Esophagus muscularis mucosa (tissue), 4 donors: ENCODE data around the gene MB21D2. TPM values are rescaled to one million over a fixed set of nuclear protein-coding genes. Genes with fewer than 3 reads are reported as not detected.

ENCODE experiments used
- DNase-seq: peaks from one replicate; pipeline ENCODE4 v3.0.0-alpha.2; 2017; ENCODE audit errors: extremely low spot score
- H3K27ac ChIP-seq, 4 donors: fragments of 200-600 bp; sonication (generic); replicated peaks in 1 of 4; 1 replicate in 3 of 4; 2 replicates in 1 of 4; pipeline ENCODE4 v1.5.1; 2016 to 2019; ENCODE audit warnings: mild to moderate bottlenecking in 1 of 4
- H3K27me3 ChIP-seq, 4 donors: fragments of 200-600 bp; sonication (generic); one replicate each; pipeline versions ENCODE4 v1.5.1 to v1.6.0; 2016 to 2019
- H3K36me3 ChIP-seq, 4 donors: fragments of 200-600 bp; sonication (generic); one replicate each; pipeline ENCODE4 v1.5.1; 2016 to 2019
- H3K4me1 ChIP-seq, 4 donors: fragments of 200-600 bp; sonication (generic); one replicate each; pipeline ENCODE4 v1.5.1; 2016 to 2019
- H3K4me3 ChIP-seq, 4 donors: fragments of 200-600 bp; sonication (generic); 1 replicate in 2 of 4; 2 replicates in 2 of 4; pipeline ENCODE4 v1.5.1; 2016 to 2019; ENCODE audit warnings: mild to moderate bottlenecking in 4 of 4, moderate library complexity in 1 of 4
- H3K9me3 ChIP-seq, 4 donors: fragments of 200-600 bp; sonication (generic); 1 replicate in 3 of 4; 2 replicates in 1 of 4; pipeline ENCODE4 v1.5.1; 2016 to 2019
- CTCF ChIP-seq, 3 experiments: fragments of 200-600 bp in 2 of 3; fragments of 450-650 bp in 1 of 3; sonication (generic) in 2 of 3; IDR thresholded peaks; one replicate each; pipeline ENCODE4 v1.5.1; 2017 to 2019; ENCODE audit warnings: antibody characterized with exemption in 3 of 3, mild to moderate bottlenecking in 2 of 3, moderate library complexity in 1 of 3
- EP300 ChIP-seq: sonication (generic); formaldehyde crosslinking; IDR thresholded peaks from one replicate; pipeline ENCODE4 v1.6.1; 2017; ENCODE audit warnings: antibody characterized with exemption
- POLR2A ChIP-seq: fragments of 450-650 bp; IDR thresholded peaks from one replicate; pipeline ENCODE4 v1.6.1; 2017; ENCODE audit warnings: antibody characterized with exemption, moderate library complexity, mild to moderate bottlenecking, low read depth
- POLR2AphosphoS5 ChIP-seq, 2 donors: sonication (generic); formaldehyde crosslinking; IDR thresholded peaks; one replicate each; pipeline ENCODE4 v1.6.1; 2017; ENCODE audit warnings: antibody characterized with exemption in 2 of 2
- WGBS: methylation state at CpG from one replicate; pipeline ENCODE4 v1.1.5; 2018; 5-methylcytosine and 5-hydroxymethylcytosine counted together
- intact Hi-C: fragments of 100-400 bp; cut with DNase I; formaldehyde crosslinking; loops from one replicate; pipeline ENCODE4 v1.15.1; 2023
- total RNA-seq, 4 donors: library from RNA; depleted of rRNA; stranded (reverse); fragments of >200 nt; gene quantifications; one replicate each; pipeline versions ENCODE4 v1.1.0 to v1.2.1, GENCODE V29; 2016

Gene MB21D2
- total RNA-seq, 4 donors from 2014 or later = 5.4 to 11.5 (median 8.2) TPM

- WGBS = 91% methylated on average over 13 of the region's 13 CpGs
- Histone ChIP-seq H3K9me3 (no peaks in the 10 kb centered on the region), H3K4me3 (no peak overlapping the region), H3K27ac (no peak overlapping the region), H3K27me3 (no peaks in the 10 kb centered on the region), H3K36me3 (no peaks in the 10 kb centered on the region), H3K4me1 (peaks cover 29 to 56% (median 47%) of the 10 kb centered on the region in 4 donors)
- DNase-seq = no peak
- intact Hi-C loops = no loop called here
- TF ChIP-seq POLR2AphosphoS5 (IDR thresholded peaks at IDR 0.05) (no peak), EP300 (no peak), POLR2A (no peak), CTCF (IDR thresholded peaks at IDR 0.05) (no peak)
Observed at GRCh38 chr3:192890347-192891335, 27.0 kb downstream of the MB21D2 start.

GRCh38 chr3:192889679-192890078 is 28.0 kb downstream of the MB21D2 start:
- H3K27me3 ChIP-seq = no peaks in the 10 kb centered on the region
- H3K4me3 ChIP-seq = no peak overlapping the region
- no peak for DNase-seq
- WGBS = 32% methylated on average over 3 of the region's 3 CpGs
- H3K4me1 ChIP-seq = peaks cover 29 to 56% (median 47%) of the 10 kb centered on the region in 4 donors
- intact Hi-C loops = no loop called here
- TF ChIP-seq POLR2AphosphoS5 (IDR thresholded peaks at IDR 0.05) (no peak), CTCF (IDR thresholded peaks at IDR 0.05) (no peak)
- H3K27ac ChIP-seq = peak overlapping the region in 2 of 4 donors; percentile 45 to 49
- H3K36me3 ChIP-seq = no peaks in the 10 kb centered on the region
- H3K9me3 ChIP-seq = no peaks in the 10 kb centered on the region

GRCh38 chr3:192888190-192888589 is 29.5 kb downstream of the MB21D2 start:
- H3K27ac ChIP-seq = peak overlapping the region in 1 of 4 donors; percentile 50
- no peak overlapping the region for H3K4me3 ChIP-seq
- intact Hi-C loops = no loop called here
- no peaks in the 10 kb centered on the region for H3K9me3 ChIP-seq
- 79% methylated on average over 5 of the region's 5 CpGs for WGBS
- H3K27me3 ChIP-seq = no peaks in the 10 kb centered on the region
- TF ChIP-seq CTCF (IDR thresholded peaks at IDR 0.05) (no peak), POLR2AphosphoS5 (IDR thresholded peaks at IDR 0.05) (no peak), EP300 (no peak), POLR2A (no peak)
- peaks cover 29 to 48% (median 43%) of the 10 kb centered on the region in 4 donors for H3K4me1 ChIP-seq
- no peak for DNase-seq
- no peaks in the 10 kb centered on the region for H3K36me3 ChIP-seq

GRCh38 chr3:192887701-192888100 is 30.0 kb downstream of the MB21D2 start:
- H3K27ac ChIP-seq = no peak overlapping the region
- no peak overlapping the region for H3K4me3 ChIP-seq
- no peaks in the 10 kb centered on the region for H3K36me3 ChIP-seq
- no peak for DNase-seq
- no peaks in the 10 kb centered on the region for H3K27me3 ChIP-seq
- WGBS = 91% methylated on average over 7 of the region's 7 CpGs
- intact Hi-C loops = no loop called here
- H3K9me3 ChIP-seq = no peaks in the 10 kb centered on the region
- peaks cover 26 to 43% (median 38%) of the 10 kb centered on the region in 4 donors for H3K4me1 ChIP-seq
- TF ChIP-seq POLR2A (no peak), EP300 (no peak), CTCF (IDR thresholded peaks at IDR 0.05) (no peak), POLR2AphosphoS5 (IDR thresholded peaks at IDR 0.05) (no peak)
